Hepatocyte (in vitro differentiated cells): ENCODE measurements around the gene LGR4. TPM values are rescaled to one million over a fixed set of nuclear protein-coding genes. Genes with fewer than 3 reads are reported as not detected.

Experiments used
- DNase-seq: peaks from one replicate; pipeline ENCODE4 v3.0.0-alpha.2; 2016; ENCODE audit warnings: low spot score
- H2AFZ ChIP-seq: fragments of 200-600 bp; sonication (generic); 2 replicates; pipeline ENCODE4 v1.6.0; 2016; ENCODE audit warnings: antibody characterized with exemption, mild to moderate bottlenecking
- H3K27ac ChIP-seq: fragments of 200-600 bp; sonication (generic); 2 replicates; pipeline ENCODE4 v1.5.1; 2016; ENCODE audit warnings: mild to moderate bottlenecking
- H3K27me3 ChIP-seq: fragments of 200-600 bp; sonication (generic); 2 replicates; pipeline ENCODE4 v1.6.1; 2016
- H3K36me3 ChIP-seq: fragments of 200-600 bp; sonication (generic); replicated peaks from 2 replicates; pipeline ENCODE4 v1.5.1; 2016; ENCODE audit warnings: low read depth; ENCODE audit not compliant: insufficient read depth
- H3K4me1 ChIP-seq: fragments of 200-600 bp; sonication (generic); 2 replicates; pipeline ENCODE4 v1.5.1; 2016; ENCODE audit warnings: mild to moderate bottlenecking, moderate library complexity; ENCODE audit not compliant: insufficient read depth
- H3K4me2 ChIP-seq: fragments of 200-600 bp; sonication (generic); 2 replicates; pipeline ENCODE4 v1.6.0; 2016
- H3K4me3 ChIP-seq: fragments of 200-600 bp; sonication (generic); 2 replicates; pipeline ENCODE4 v1.5.1; 2016; ENCODE audit warnings: mild to moderate bottlenecking
- H3K79me2 ChIP-seq: fragments of 200-600 bp; sonication (generic); 2 replicates; pipeline ENCODE4 v1.6.0; 2017; ENCODE audit warnings: mild to moderate bottlenecking
- H3K9me2 ChIP-seq: fragments of 200-600 bp; sonication (generic); replicated peaks from 2 replicates; pipeline ENCODE4 v1.6.0; 2017; ENCODE audit warnings: mild to moderate bottlenecking; ENCODE audit not compliant: insufficient read depth
- H3K9me3 ChIP-seq: fragments of 200-600 bp; sonication (generic); 2 replicates; pipeline ENCODE4 v1.5.1; 2016; ENCODE audit warnings: low read depth, mild to moderate bottlenecking
- H4K20me1 ChIP-seq: fragments of 200-600 bp; sonication (generic); 2 replicates; pipeline ENCODE4 v1.6.0; 2016; ENCODE audit warnings: mild to moderate bottlenecking; ENCODE audit not compliant: insufficient read depth, poor library complexity, severe bottlenecking
- EZH2 ChIP-seq: fragments of 200-600 bp; sonication (generic); IDR thresholded peaks from 2 replicates; pipeline ENCODE4 v1.6.1; 2016; ENCODE audit warnings: antibody characterized with exemption, mild to moderate bottlenecking, borderline replicate concordance
- EZH2phosphoT487 ChIP-seq: fragments of 200-600 bp; sonication (generic); IDR thresholded peaks from one replicate; pipeline ENCODE4 v1.6.1; 2018; ENCODE audit warnings: antibody characterized with exemption, mild to moderate bottlenecking, low read depth, moderate library complexity; ENCODE audit not compliant: unreplicated experiment, severe bottlenecking
- WGBS: methylation state at CpG from one replicate; pipeline ENCODE4 v1.1.6; 2016; ENCODE audit warnings: low lambda C conversion rate; ENCODE audit errors: missing lambda C conversion rate; 5-methylcytosine and 5-hydroxymethylcytosine counted together
- polyA plus RNA-seq: library from polyadenylated mRNA; unstranded; fragments of >200 nt; fragmentation: Nextera tagmentation; extraction: Ambion mirVana; gene quantifications from 2 replicates; pipeline ENCODE4 v1.2.1, GENCODE V29; 2016
- total RNA-seq: library from RNA; depleted of rRNA; stranded (reverse); fragments of >200 nt; gene quantifications from 2 replicates; pipeline ENCODE4 v1.2.3, GENCODE V29; 2014
- TF ChIP-seq, protein P1 (sequence below): fragments of 200-600 bp; sonication (generic); IDR thresholded peaks from 2 replicates; pipeline ENCODE4 v1.5.1; 2016; ENCODE audit warnings: antibody characterized with exemption, mild to moderate bottlenecking; ENCODE audit not compliant: poor library complexity

Gene LGR4
- total and polyA plus RNA-seq, 2 experiments from 2014 or later: 27.2 to 115 TPM

GRCh38 chr11:27387362-27387761 lies 85.2 kb downstream of the LGR4 start:
- H3K4me2 ChIP-seq: no peak overlapping the region
- WGBS: 44% methylated on average over 2 of the region's 2 CpGs

DNA sequence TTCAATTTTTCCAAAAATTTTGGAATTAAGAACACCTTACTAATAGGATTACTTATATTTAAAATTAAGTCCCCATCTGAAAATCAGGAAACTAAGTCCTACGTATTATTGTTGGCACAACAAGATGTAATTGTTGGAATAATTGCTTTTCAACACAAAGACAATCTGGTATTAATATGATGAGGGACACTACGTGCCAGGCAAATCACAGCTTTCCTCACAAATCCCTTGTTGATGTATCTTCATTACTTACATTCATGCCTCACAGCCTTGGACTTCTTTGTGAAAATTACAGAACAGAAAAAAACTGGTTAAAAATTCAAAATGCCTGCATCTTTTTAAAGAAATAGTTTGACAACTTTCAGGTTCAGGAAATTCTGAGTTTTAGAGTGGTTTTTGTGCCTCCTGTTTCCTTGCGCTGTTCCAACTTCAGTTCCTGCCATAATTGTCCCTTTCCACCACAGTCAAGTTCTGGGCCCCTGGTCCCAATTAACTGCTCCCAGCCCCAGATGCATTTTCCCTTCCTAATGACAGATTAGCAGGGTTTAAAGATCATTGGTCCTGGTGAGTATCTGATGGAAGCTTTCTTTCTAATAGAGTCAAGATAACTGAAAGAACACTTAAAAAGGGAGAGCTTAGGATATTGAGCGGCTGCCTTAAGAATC lies 86.3 kb downstream of the LGR4 start:
- no peaks in the 10 kb centered on the region for H3K27me3 ChIP-seq
- no peaks in the 10 kb centered on the region for H3K9me2 ChIP-seq
- H3K4me3 ChIP-seq: no peak overlapping the region
- TF ChIP-seq, protein P1, sequence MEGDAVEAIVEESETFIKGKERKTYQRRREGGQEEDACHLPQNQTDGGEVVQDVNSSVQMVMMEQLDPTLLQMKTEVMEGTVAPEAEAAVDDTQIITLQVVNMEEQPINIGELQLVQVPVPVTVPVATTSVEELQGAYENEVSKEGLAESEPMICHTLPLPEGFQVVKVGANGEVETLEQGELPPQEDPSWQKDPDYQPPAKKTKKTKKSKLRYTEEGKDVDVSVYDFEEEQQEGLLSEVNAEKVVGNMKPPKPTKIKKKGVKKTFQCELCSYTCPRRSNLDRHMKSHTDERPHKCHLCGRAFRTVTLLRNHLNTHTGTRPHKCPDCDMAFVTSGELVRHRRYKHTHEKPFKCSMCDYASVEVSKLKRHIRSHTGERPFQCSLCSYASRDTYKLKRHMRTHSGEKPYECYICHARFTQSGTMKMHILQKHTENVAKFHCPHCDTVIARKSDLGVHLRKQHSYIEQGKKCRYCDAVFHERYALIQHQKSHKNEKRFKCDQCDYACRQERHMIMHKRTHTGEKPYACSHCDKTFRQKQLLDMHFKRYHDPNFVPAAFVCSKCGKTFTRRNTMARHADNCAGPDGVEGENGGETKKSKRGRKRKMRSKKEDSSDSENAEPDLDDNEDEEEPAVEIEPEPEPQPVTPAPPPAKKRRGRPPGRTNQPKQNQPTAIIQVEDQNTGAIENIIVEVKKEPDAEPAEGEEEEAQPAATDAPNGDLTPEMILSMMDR: no peak
- H3K27ac ChIP-seq: no peak overlapping the region
- peaks cover 34% of the 10 kb centered on the region for H3K4me1 ChIP-seq
- H3K9me3 ChIP-seq: no peaks in the 10 kb centered on the region
- H3K36me3 ChIP-seq: no peaks in the 10 kb centered on the region
- no peak for DNase-seq
- H4K20me1 ChIP-seq: no peaks in the 10 kb centered on the region
- no peak overlapping the region for H2AFZ ChIP-seq
- 82% methylated on average over 4 of the region's 4 CpGs for whole genome bisulfite sequencing
- no peak overlapping the region for H3K4me2 ChIP-seq
- H3K79me2 ChIP-seq: peaks cover 26% of the 10 kb centered on the region

More at GRCh38 chr11:27387362-27387761, 85.2 kb downstream of the LGR4 start:
- Histone ChIP-seq H3K79me2 (peaks cover 33% of the 10 kb centered on the region), H3K36me3 (no peaks in the 10 kb centered on the region), H3K9me2 (no peaks in the 10 kb centered on the region), H2AFZ (no peak overlapping the region), H3K4me1 (peaks cover 43% of the 10 kb centered on the region), H3K4me3 (no peak overlapping the region), H3K9me3 (no peaks in the 10 kb centered on the region), H4K20me1 (no peaks in the 10 kb centered on the region), H3K27ac (peak overlapping the region; percentile 76), H3K27me3 (no peaks in the 10 kb centered on the region)
- DNase-seq: no peak
- TF ChIP-seq EZH2phosphoT487 (no peak), EZH2 (no peak)
- TF ChIP-seq, protein P1: no peak

GRCh38 chr11:27385245-27385644 lies 87.3 kb downstream of the LGR4 start:
- no peaks in the 10 kb centered on the region for H3K9me2 ChIP-seq
- H3K9me3 ChIP-seq: no peaks in the 10 kb centered on the region
- H3K4me1 ChIP-seq: peaks cover 23% of the 10 kb centered on the region
- no peak overlapping the region for H3K4me3 ChIP-seq
- peaks cover 17% of the 10 kb centered on the region for H3K79me2 ChIP-seq
- 74% methylated on average over 5 of the region's 5 CpGs for WGBS
- no peak overlapping the region for H2AFZ ChIP-seq
- no peak overlapping the region for H3K27ac ChIP-seq
- no peak overlapping the region for H3K4me2 ChIP-seq
- TF ChIP-seq EZH2phosphoT487 (no peak), EZH2 (no peak)
- TF ChIP-seq, protein P1: no peak
- no peaks in the 10 kb centered on the region for H3K27me3 ChIP-seq
- DNase-seq: no peak
- no peaks in the 10 kb centered on the region for H3K36me3 ChIP-seq
- no peaks in the 10 kb centered on the region for H4K20me1 ChIP-seq

DNA sequence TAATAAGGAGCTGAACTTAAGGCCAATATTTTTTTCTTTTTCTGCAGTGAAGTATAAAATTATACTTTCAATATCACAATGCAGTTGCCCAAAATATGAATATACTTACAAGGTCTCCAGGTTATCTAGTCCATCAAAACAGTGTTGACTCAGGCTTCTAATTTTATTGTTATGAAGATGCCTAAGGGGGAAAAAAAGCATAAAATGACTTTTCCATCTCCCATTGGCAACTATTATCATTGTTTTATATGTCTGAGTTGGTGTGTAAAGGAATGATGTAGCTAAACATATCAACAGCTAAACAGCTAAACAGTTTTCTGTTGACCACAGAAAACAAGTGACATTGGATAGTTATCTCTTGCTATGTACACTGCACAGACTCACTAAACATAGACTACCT lies 88.4 kb downstream of the LGR4 start:
- no peaks in the 10 kb centered on the region for H4K20me1 ChIP-seq
- H3K4me3 ChIP-seq: no peak overlapping the region
- H3K36me3 ChIP-seq: no peaks in the 10 kb centered on the region
- no peaks in the 10 kb centered on the region for H3K9me3 ChIP-seq
- no peak overlapping the region for H3K27ac ChIP-seq
- TF ChIP-seq, protein P1: no peak
- TF ChIP-seq EZH2 (no peak), EZH2phosphoT487 (no peak)
- no peaks in the 10 kb centered on the region for H3K9me2 ChIP-seq
- H3K4me2 ChIP-seq: no peak overlapping the region
- peaks cover 14% of the 10 kb centered on the region for H3K4me1 ChIP-seq
- no peak overlapping the region for H2AFZ ChIP-seq
- DNase-seq: no peak
- peaks cover 17% of the 10 kb centered on the region for H3K79me2 ChIP-seq
- no peaks in the 10 kb centered on the region for H3K27me3 ChIP-seq
